Suprapubic skin (tissue), 4 donors: ENCODE results near the gene ZNF692. TPM values are rescaled to one million over a fixed set of nuclear protein-coding genes. Genes with fewer than 3 reads are reported as not detected.

Experiments
- DNase-seq, 2 donors: peaks; one replicate each; pipeline ENCODE4 v3.0.0-alpha.2; 2019; ENCODE audit warnings: low spot score in 2 of 2
- H3K27ac ChIP-seq: fragments of 200-600 bp; sonication (generic); one replicate; pipeline ENCODE4 v1.5.1; 2019
- H3K27me3 ChIP-seq: fragments of 200-600 bp; sonication (generic); one replicate; pipeline ENCODE4 v1.5.1; 2019
- H3K36me3 ChIP-seq: fragments of 200-600 bp; sonication (generic); one replicate; pipeline ENCODE4 v1.5.1; 2019
- H3K4me1 ChIP-seq: fragments of 200-600 bp; sonication (generic); one replicate; pipeline ENCODE4 v1.5.1; 2019
- H3K4me3 ChIP-seq: fragments of 200-600 bp; sonication (generic); one replicate; pipeline ENCODE4 v1.5.1; 2019; ENCODE audit warnings: mild to moderate bottlenecking
- H3K9me3 ChIP-seq: fragments of 200-600 bp; sonication (generic); one replicate; pipeline ENCODE4 v1.5.1; 2019
- EP300 ChIP-seq: sonication (generic); formaldehyde crosslinking; IDR thresholded peaks from one replicate; pipeline ENCODE4 v1.6.1; 2017; ENCODE audit warnings: antibody characterized with exemption
- POLR2A ChIP-seq, 2 donors: fragments of 450-650 bp; IDR thresholded peaks; one replicate each; pipeline ENCODE4 v1.6.1; 2017; ENCODE audit warnings: antibody characterized with exemption in 2 of 2, mild to moderate bottlenecking in 2 of 2, moderate library complexity in 2 of 2
- POLR2AphosphoS5 ChIP-seq, 3 donors: sonication (generic); formaldehyde crosslinking; IDR thresholded peaks; one replicate each; pipeline ENCODE4 v1.6.1; 2017; ENCODE audit warnings: antibody characterized with exemption in 3 of 3
- WGBS: methylation state at CpG from one replicate; pipeline ENCODE4 v1.1.5; 2018; 5-methylcytosine and 5-hydroxymethylcytosine counted together
- total RNA-seq, 4 donors: library from RNA; depleted of rRNA; stranded (reverse); fragments of >200 nt; gene quantifications; one replicate each; pipeline ENCODE4 v1.1.0, GENCODE V29; 2016
- TF ChIP-seq, protein P1 (sequence below), 2 donors: fragments of 200-600 bp in 1 of 2; fragments of 450-650 bp in 1 of 2; sonication (generic) in 1 of 2; IDR thresholded peaks; one replicate each; pipeline ENCODE4 v1.5.1; 2016 to 2019; ENCODE audit warnings: antibody characterized with exemption in 2 of 2, mild to moderate bottlenecking in 1 of 2, moderate library complexity in 1 of 2

Gene ZNF692
- total RNA-seq, 4 donors from 2014 or later = 30.2 to 138 (median 52.6) TPM

DNA sequence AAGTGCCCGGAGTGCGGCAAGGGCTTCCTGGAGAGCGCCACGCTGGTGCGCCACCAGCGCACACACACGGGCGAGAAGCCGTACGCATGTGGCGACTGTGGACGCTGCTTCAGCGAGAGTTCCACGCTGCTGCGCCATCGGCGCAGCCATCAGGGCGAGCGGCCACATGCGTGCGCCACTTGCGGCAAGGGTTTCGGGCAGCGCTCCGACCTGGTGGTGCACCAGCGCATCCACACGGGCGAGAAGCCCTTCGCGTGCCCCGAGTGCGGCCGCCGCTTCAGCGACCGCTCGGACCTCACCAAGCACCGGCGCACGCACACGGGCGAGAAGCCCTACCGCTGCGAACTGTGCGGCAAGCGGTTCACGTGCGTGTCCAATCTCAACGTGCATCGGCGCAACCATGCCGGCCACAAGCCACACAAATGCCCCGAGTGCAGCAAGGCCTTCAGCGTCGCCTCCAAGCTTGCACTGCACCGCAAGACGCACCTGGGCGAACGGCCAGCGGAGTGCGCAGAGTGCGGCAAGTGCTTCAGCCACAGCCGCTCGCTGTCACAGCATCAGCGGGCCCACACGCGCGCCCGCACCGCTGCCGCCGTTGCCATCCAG lies 10.8 kb downstream of the ZNF692 start:
- TF ChIP-seq EP300 = no peak
- no peak for TF ChIP-seq POLR2AphosphoS5 (IDR thresholded peaks at IDR 0.05)
- TF ChIP-seq, protein P1, sequence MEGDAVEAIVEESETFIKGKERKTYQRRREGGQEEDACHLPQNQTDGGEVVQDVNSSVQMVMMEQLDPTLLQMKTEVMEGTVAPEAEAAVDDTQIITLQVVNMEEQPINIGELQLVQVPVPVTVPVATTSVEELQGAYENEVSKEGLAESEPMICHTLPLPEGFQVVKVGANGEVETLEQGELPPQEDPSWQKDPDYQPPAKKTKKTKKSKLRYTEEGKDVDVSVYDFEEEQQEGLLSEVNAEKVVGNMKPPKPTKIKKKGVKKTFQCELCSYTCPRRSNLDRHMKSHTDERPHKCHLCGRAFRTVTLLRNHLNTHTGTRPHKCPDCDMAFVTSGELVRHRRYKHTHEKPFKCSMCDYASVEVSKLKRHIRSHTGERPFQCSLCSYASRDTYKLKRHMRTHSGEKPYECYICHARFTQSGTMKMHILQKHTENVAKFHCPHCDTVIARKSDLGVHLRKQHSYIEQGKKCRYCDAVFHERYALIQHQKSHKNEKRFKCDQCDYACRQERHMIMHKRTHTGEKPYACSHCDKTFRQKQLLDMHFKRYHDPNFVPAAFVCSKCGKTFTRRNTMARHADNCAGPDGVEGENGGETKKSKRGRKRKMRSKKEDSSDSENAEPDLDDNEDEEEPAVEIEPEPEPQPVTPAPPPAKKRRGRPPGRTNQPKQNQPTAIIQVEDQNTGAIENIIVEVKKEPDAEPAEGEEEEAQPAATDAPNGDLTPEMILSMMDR (IDR thresholded peaks at IDR 0.05) = no peak
- TF ChIP-seq POLR2A (IDR thresholded peaks at IDR 0.05) = no peak
- DNase-seq = no peak
- Histone ChIP-seq H3K4me1 (peaks cover 5% of the 10 kb centered on the region), H3K27me3 (no peaks in the 10 kb centered on the region), H3K9me3 (no peaks in the 10 kb centered on the region), H3K4me3 (no peak overlapping the region), H3K27ac (no peak overlapping the region), H3K36me3 (peaks cover 74% of the 10 kb centered on the region)
- WGBS = 96% methylated on average over 3 of the region's 72 CpGs

DNA sequence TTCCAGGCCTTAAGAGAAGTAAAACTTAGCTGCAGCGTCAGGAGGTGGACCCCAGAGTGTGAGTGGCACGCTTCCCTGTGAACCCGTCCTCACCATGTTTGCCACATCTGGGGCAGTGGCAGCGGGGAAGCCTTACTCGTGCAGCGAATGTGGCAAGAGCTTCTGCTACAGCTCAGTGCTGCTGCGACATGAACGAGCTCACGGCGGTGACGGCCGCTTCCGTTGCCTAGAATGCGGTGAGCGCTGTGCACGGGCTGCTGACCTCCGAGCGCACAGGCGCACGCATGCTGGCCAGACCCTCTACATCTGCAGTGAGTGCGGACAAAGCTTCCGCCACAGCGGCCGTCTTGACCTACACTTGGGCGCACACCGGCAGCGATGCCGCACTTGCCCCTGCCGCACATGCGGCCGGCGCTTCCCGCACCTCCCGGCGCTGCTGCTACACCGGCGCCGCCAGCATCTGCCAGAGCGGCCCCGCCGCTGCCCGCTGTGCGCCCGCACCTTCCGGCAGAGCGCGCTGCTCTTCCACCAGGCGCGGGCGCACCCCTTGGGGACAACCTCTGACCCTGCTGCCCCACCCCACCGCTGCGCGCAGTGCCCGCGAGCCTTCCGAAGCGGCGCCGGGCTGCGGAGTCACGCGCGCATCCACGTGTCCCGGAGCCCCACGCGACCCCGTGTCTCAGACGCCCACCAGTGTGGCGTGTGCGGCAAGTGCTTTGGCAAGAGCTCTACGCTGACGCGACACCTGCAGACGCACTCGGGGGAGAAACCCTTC lies 11.5 kb downstream of the ZNF692 start:
- Histone ChIP-seq H3K4me3 (no peak overlapping the region), H3K9me3 (no peaks in the 10 kb centered on the region), H3K27me3 (no peaks in the 10 kb centered on the region), H3K4me1 (peaks cover 12% of the 10 kb centered on the region), H3K36me3 (peaks cover 71% of the 10 kb centered on the region), H3K27ac (no peak overlapping the region)
- DNase-seq = no peak
- 90% methylated on average over 61 of the region's 76 CpGs for WGBS
- no peak for TF ChIP-seq EP300
- no peak for TF ChIP-seq POLR2A (IDR thresholded peaks at IDR 0.05)
- TF ChIP-seq POLR2AphosphoS5 (IDR thresholded peaks at IDR 0.05) = no peak
- TF ChIP-seq, protein P1 (IDR thresholded peaks at IDR 0.05) = no peak

DNA sequence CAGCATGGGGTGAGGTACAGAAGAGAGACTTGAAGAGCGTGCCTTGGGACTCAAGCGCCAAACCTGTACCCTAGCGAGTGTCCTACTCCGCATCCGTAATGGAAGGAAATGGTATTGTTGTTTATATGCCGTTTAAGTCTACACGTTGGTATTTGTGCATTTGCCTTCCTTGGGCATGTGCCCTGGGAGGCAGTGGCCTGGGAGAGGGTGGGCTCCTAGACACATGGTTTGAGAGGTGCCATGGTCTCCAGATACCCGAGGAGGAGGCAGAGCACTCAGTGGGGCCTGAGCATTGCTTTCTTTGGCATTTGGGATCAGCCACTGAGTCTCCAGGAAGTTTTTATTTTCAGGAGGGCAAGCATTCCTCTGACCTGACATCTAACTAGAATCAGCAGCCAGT lies 14.4 kb downstream of the ZNF692 start:
- Histone ChIP-seq H3K36me3 (peaks cover 47% of the 10 kb centered on the region), H3K4me1 (peaks cover 35% of the 10 kb centered on the region), H3K27me3 (no peaks in the 10 kb centered on the region), H3K4me3 (no peak overlapping the region), H3K27ac (no peak overlapping the region), H3K9me3 (no peaks in the 10 kb centered on the region)
- peak in 1 of 2 donors; percentile 53 for DNase-seq
- 90% methylated on average over 8 of the region's 8 CpGs for WGBS
- TF ChIP-seq POLR2A (IDR thresholded peaks at IDR 0.05) (no peak), POLR2AphosphoS5 (IDR thresholded peaks at IDR 0.05) (no peak), EP300 (no peak)
- TF ChIP-seq, protein P1 (IDR thresholded peaks at IDR 0.05) = no peak

DNA sequence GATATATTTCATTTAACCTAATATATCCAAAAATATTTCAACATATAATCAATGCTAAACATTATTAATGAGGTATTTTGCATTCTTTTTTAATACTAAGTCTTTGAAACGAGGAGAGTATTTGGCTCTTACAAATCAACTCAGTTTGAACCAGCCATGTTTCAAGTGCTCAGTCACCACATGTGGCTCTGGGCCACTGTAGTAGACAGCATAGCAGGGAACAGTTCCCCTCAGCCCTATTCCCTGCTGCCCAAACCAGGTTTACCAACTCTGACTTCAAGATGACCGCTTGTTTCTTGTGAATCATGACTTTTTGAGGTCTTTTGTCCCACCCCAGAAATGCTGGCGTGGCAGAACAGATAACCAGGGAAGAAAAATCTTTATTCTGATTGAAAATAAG lies 15.2 kb downstream of the ZNF692 start:
- H3K36me3 ChIP-seq = peaks cover 39% of the 10 kb centered on the region
- DNase-seq = peak in 1 of 2 donors; percentile 21
- H3K9me3 ChIP-seq = no peaks in the 10 kb centered on the region
- no peak overlapping the region for H3K27ac ChIP-seq
- no peak overlapping the region for H3K4me3 ChIP-seq
- no peaks in the 10 kb centered on the region for H3K27me3 ChIP-seq
- WGBS = 75% methylated on average over 3 of the region's 3 CpGs
- TF ChIP-seq POLR2AphosphoS5 (IDR thresholded peaks at IDR 0.05) (no peak), EP300 (no peak), POLR2A (IDR thresholded peaks at IDR 0.05) (no peak)
- TF ChIP-seq, protein P1 (IDR thresholded peaks at IDR 0.05) = no peak
- peaks cover 43% of the 10 kb centered on the region for H3K4me1 ChIP-seq

DNA sequence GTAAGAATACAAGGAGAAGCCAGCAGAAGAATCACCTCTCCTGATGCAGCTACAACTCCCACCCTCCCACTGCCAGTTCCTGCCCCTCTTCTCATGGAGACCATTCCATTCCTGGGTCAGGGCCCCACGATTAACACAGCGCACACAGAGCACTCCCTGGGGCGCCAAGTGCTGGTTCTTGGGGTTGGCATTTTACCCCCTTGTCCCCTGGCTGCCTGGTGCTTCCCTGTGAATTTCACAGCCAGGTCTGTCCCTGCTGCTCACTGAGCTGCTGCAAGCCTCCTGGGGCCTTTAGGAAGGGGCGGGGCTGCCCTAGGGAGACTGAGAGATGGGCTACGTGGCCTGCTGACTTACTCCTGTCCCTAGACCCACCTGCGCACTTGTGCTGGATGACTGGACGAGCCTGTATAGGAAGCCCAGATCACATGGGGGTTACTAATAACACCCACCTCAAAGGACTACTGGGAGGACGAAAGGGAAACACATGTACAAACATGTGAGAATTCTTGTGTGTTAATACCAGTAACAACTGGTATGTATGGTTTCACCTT lies 16.0 kb downstream of the ZNF692 start:
- H3K4me3 ChIP-seq = no peak overlapping the region
- H3K4me1 ChIP-seq = peaks cover 43% of the 10 kb centered on the region
- H3K27me3 ChIP-seq = no peaks in the 10 kb centered on the region
- peak in 1 of 2 donors; percentile 66 for DNase-seq
- TF ChIP-seq EP300 (no peak), POLR2A (IDR thresholded peaks at IDR 0.05) (no peak)
- H3K36me3 ChIP-seq = peaks cover 31% of the 10 kb centered on the region
- 57% methylated on average over 8 of the region's 8 CpGs for WGBS
- H3K27ac ChIP-seq = peak overlapping the region; percentile 73
- H3K9me3 ChIP-seq = no peaks in the 10 kb centered on the region
